Measurements from ENCODE around the gene RBL1. TPM values are rescaled to one million over a fixed set of nuclear protein-coding genes. Genes with fewer than 3 reads are reported as not detected.
"Not testable (repeated sequence)": the region's sequence is repeated elsewhere in the genome, so short reads cannot be mapped to it uniquely, and the experiment has no call there.

Gene RBL1
- total RNA-seq, 4 donors from 2014 or later = 8.0 to 30.6 (median 12.3) TPM

- WGBS, 2 donors = 65 to 76% methylated on average over 1 of the region's 1 CpG
- H3K9me3 ChIP-seq = peaks cover 0 to 13% (median 0%) of the 10 kb centered on the region in 4 donors
These were observed 98.7 kb downstream of the RBL1 start for GRCh38 chr20:36997121-36997520.

GRCh38 chr20:36994221-36994620 is 101.6 kb downstream of the RBL1 start:
- DNase-seq (ENCODE audit: low spot score in 2 of 2); H3K4me1 ChIP-seq; H3K27me3 ChIP-seq; H3K27ac ChIP-seq; H3K4me3 ChIP-seq: not testable (repeated sequence)
- Histone ChIP-seq H3K9me3 (peaks cover 0 to 13% (median 0%) of the 10 kb centered on the region in 4 donors), H3K36me3 (peaks cover 0 to 36% (median 0%) of the 10 kb centered on the region in 3 donors)
- 90 to 100% methylated on average over 4 of the region's 4 CpGs for WGBS, 2 donors

More at GRCh38 chr20:36997121-36997520, 98.7 kb downstream of the RBL1 start:
- Histone ChIP-seq H3K36me3 (peaks cover 0 to 37% (median 0%) of the 10 kb centered on the region in 3 donors), H3K4me1 (no peaks in the 10 kb centered on the region), H3K27ac (no peak overlapping the region), H3K27me3 (no peaks in the 10 kb centered on the region), H3K4me3 (no peak overlapping the region)
- TF ChIP-seq CTCF (IDR thresholded peaks at IDR 0.05) (no peak), POLR2A (IDR thresholded peaks at IDR 0.05) (no peak), EP300 (IDR thresholded peaks at IDR 0.05) (no peak)
- no peak for DNase-seq (ENCODE audit: low spot score in 2 of 2)

- Histone ChIP-seq H3K9me3 (peaks cover 0 to 13% (median 0%) of the 10 kb centered on the region in 4 donors), H3K4me1 (peaks cover 0 to 8% (median 0%) of the 10 kb centered on the region in 4 donors), H3K27ac (no peak overlapping the region), H3K27me3 (no peaks in the 10 kb centered on the region), H3K36me3 (peaks cover 0 to 23% (median 0%) of the 10 kb centered on the region in 3 donors), H3K4me3 (no peak overlapping the region)
- 96 to 97% methylated on average over 4 of the region's 4 CpGs for WGBS, 2 donors
- no peak for DNase-seq (ENCODE audit: low spot score in 2 of 2)
- TF ChIP-seq CTCF (IDR thresholded peaks at IDR 0.05) (no peak), POLR2A (IDR thresholded peaks at IDR 0.05) (no peak)
These were observed 102.9 kb downstream of the RBL1 start for GRCh38 chr20:36992802-36993334.

GRCh38 chr20:36991703-36992102 is 104.1 kb downstream of the RBL1 start:
- no peak for DNase-seq (ENCODE audit: low spot score in 2 of 2)
- TF ChIP-seq POLR2A (IDR thresholded peaks at IDR 0.05) (no peak), CTCF (IDR thresholded peaks at IDR 0.05) (no peak)
- 93 to 96% methylated on average over 3 of the region's 3 CpGs for WGBS, 2 donors
- H3K4me3 ChIP-seq = no peak overlapping the region
- H3K27ac ChIP-seq = no peak overlapping the region
- H3K27me3 ChIP-seq = no peaks in the 10 kb centered on the region
- H3K9me3 ChIP-seq = peaks cover 0 to 13% (median 0%) of the 10 kb centered on the region in 4 donors
- peaks cover 0 to 20% (median 0%) of the 10 kb centered on the region in 3 donors for H3K36me3 ChIP-seq
- peaks cover 0 to 8% (median 0%) of the 10 kb centered on the region in 4 donors for H3K4me1 ChIP-seq

- 61 to 63% methylated on average over 6 of the region's 6 CpGs for WGBS, 2 donors
- Histone ChIP-seq H3K36me3 (peaks cover 0 to 11% (median 0%) of the 10 kb centered on the region in 3 donors), H3K9me3 (peaks cover 0 to 13% (median 0%) of the 10 kb centered on the region in 4 donors), H3K27me3 (no peaks in the 10 kb centered on the region), H3K4me1 (peaks cover 0 to 8% (median 0%) of the 10 kb centered on the region in 4 donors), H3K4me3 (no peak overlapping the region), H3K27ac (peak overlapping the region in 1 of 4 donors; percentile 25)
- DNase-seq (ENCODE audit: low spot score in 2 of 2) = no peak
- TF ChIP-seq POLR2A (IDR thresholded peaks at IDR 0.05) (no peak), CTCF (IDR thresholded peaks at IDR 0.05) (no peak), EP300 (IDR thresholded peaks at IDR 0.05) (no peak)
These were observed 106.0 kb downstream of the RBL1 start for GRCh38 chr20:36989797-36990196.
